ENCODE data around the gene GRPEL2.

GRCh38 chr5:149391524-149391923 lies 46.2 kb downstream of the GRPEL2 start:
- TF ChIP-seq POLR2A (IDR thresholded peaks at IDR 0.05), result no peak
- TF ChIP-seq CTCF (IDR thresholded peaks at IDR 0.05), result no peak
